H1 (cell line): ENCODE measurements around the gene PNPLA1. TPM values are rescaled to one million over a fixed set of nuclear protein-coding genes. Genes with fewer than 3 reads are reported as not detected.

ENCODE experiments used
- CTCF ChIA-PET: fragments of 300-600 bp; sonication (Branson Sonifier 250); formaldehyde crosslinking; loops from one replicate; lab custom pipeline; 2021; ENCODE audit not compliant: partially characterized antibody; lab: Charles Lee
- POLR2A ChIA-PET: fragments of 300-600 bp; sonication (Branson Sonifier 250); formaldehyde crosslinking; loops from one replicate; lab custom pipeline; 2021; ENCODE audit warnings: inconsistent platforms; ENCODE audit not compliant: partially characterized antibody; lab: Charles Lee
- DNase-seq, 2 experiments: peaks; one replicate each; pipeline versions ENCODE4 v3.0.0 to v3.0.0-alpha.2; 2010 to 2022; ENCODE audit warnings: low spot score in 2 of 2, low read depth in 1 of 2, mixed read lengths in 1 of 2
- FAIRE-seq: peaks from 2 replicates; lab custom pipeline; 2011; peaks lifted over from hg19 to GRCh38; lab: Jason Lieb, UNC
- H2AFZ ChIP-seq: 2 replicates; pipeline ENCODE4 v1.8.1; 2012; ENCODE audit warnings: low read length, inconsistent platforms
- H2AK5ac ChIP-seq: 2 replicates; pipeline ENCODE4 v1.6.1; 2013; ENCODE audit warnings: low read depth, low read length
- H2BK120ac ChIP-seq: replicated peaks from 2 replicates; pipeline ENCODE3; 2013; ENCODE audit warnings: low read depth, low read length, inconsistent platforms
- H2BK12ac ChIP-seq: 2 replicates; pipeline ENCODE4 v1.6.1; 2013; ENCODE audit warnings: low read depth, low read length
- H2BK15ac ChIP-seq: 2 replicates; pipeline ENCODE4 v1.6.1; 2013; ENCODE audit warnings: low read length
- H2BK20ac ChIP-seq: 2 replicates; pipeline ENCODE4 v1.6.1; 2013; ENCODE audit warnings: low read length
- H2BK5ac ChIP-seq: 2 replicates; pipeline ENCODE4 v1.6.1; 2013; ENCODE audit warnings: low read depth, low read length
- H3K14ac ChIP-seq: 2 replicates; pipeline ENCODE4 v1.6.1; 2013; ENCODE audit warnings: inconsistent platforms; ENCODE audit not compliant: insufficient read length
- H3K18ac ChIP-seq: 2 replicates; pipeline ENCODE4 v1.6.1; 2013; ENCODE audit warnings: low read length; ENCODE audit errors: extremely low read depth
- H3K23ac ChIP-seq: 2 replicates; pipeline ENCODE4 v1.6.1; 2013; ENCODE audit warnings: inconsistent platforms; ENCODE audit not compliant: insufficient read length
- H3K23me2 ChIP-seq: 2 replicates; pipeline ENCODE4 v1.6.1; 2013; ENCODE audit warnings: low read depth, low read length
- H3K27ac ChIP-seq: 2 replicates; pipeline ENCODE4 v1.6.1; 2011; ENCODE audit warnings: low read depth, low read length, inconsistent platforms
- H3K27me3 ChIP-seq, 4 experiments: replicated peaks in 1 of 4; 1 replicate in 1 of 4; 2 replicates in 3 of 4; pipeline versions ENCODE4 v1.6.1 to v1.8.1; 2011 to 2013; ENCODE audit warnings: low read length in 3 of 4, mild to moderate bottlenecking in 3 of 4, inconsistent platforms in 2 of 4, mixed read lengths in 2 of 4, moderate library complexity in 1 of 4; ENCODE audit not compliant: control insufficient read depth in 3 of 4, insufficient read depth in 3 of 4; ENCODE audit errors: extremely low read depth in 1 of 4
- H3K36me3 ChIP-seq, 4 experiments: 2 replicates each; pipeline versions ENCODE4 v1.6.1 to v1.8.1; 2011 to 2013; ENCODE audit warnings: mild to moderate bottlenecking in 4 of 4, low read length in 3 of 4, moderate library complexity in 2 of 4, control low read depth in 1 of 4, inconsistent platforms in 1 of 4; ENCODE audit not compliant: insufficient read depth in 4 of 4, control insufficient read depth in 2 of 4
- H3K4ac ChIP-seq: replicated peaks from 2 replicates; pipeline ENCODE3; 2013; ENCODE audit warnings: low read length, low read depth, mixed read lengths, inconsistent platforms; ENCODE audit not compliant: insufficient read length
- H3K4me1 ChIP-seq, 4 experiments: replicated peaks in 1 of 4; 1 replicate in 1 of 4; 2 replicates in 3 of 4; pipeline versions ENCODE4 v1.6.1 to v1.8.1; 2011 to 2013; ENCODE audit warnings: low read length in 3 of 4, inconsistent platforms in 2 of 4, mixed read lengths in 1 of 4; ENCODE audit not compliant: insufficient read depth in 4 of 4, control insufficient read depth in 3 of 4
- H3K4me2 ChIP-seq, 2 experiments: 2 replicates each; pipeline versions ENCODE4 v1.6.1 to v1.8.1; 2011 to 2013; ENCODE audit warnings: low read depth in 2 of 2, low read length in 2 of 2, control low read depth in 1 of 2, inconsistent platforms in 1 of 2, mild to moderate bottlenecking in 1 of 2; ENCODE audit not compliant: insufficient read depth in 1 of 2
- H3K4me3 ChIP-seq, 4 experiments: fragments of 200-600, 300-600 bp in 1 of 4; sonication (generic), shearing (Covaris generic), sonication (Bioruptor Twin) in 1 of 4; 2 replicates each; pipeline versions ENCODE4 v1.5.1 to v1.8.1; 2011 to 2016; ENCODE audit warnings: low read length in 4 of 4, low read depth in 3 of 4, control low read depth in 2 of 4, inconsistent platforms in 2 of 4, mild to moderate bottlenecking in 2 of 4, mixed read lengths in 1 of 4, moderate library complexity in 1 of 4; ENCODE audit not compliant: insufficient read depth in 2 of 4; ENCODE audit errors: extremely low read depth in 1 of 4
- H3K56ac ChIP-seq: replicated peaks from 2 replicates; pipeline ENCODE3; 2013; ENCODE audit warnings: low read depth, mild to moderate bottlenecking, mixed read lengths, low read length, inconsistent platforms; ENCODE audit not compliant: insufficient read length
- H3K79me1 ChIP-seq: 2 replicates; pipeline ENCODE4 v1.6.1; 2013; ENCODE audit warnings: low read depth, low read length, control low read depth
- H3K79me2 ChIP-seq, 2 experiments: 2 replicates each; pipeline versions ENCODE4 v1.6.1 to v1.8.1; 2012 to 2013; ENCODE audit warnings: low read length in 2 of 2, mild to moderate bottlenecking in 2 of 2, inconsistent platforms in 1 of 2; ENCODE audit not compliant: insufficient read depth in 2 of 2, control insufficient read depth in 1 of 2
- H3K9ac ChIP-seq, 4 experiments: replicated peaks in 1 of 4; 1 replicate in 1 of 4; 2 replicates in 3 of 4; pipeline versions ENCODE4 v1.6.1 to v1.8.1; 2011 to 2013; ENCODE audit warnings: low read depth in 3 of 4, low read length in 3 of 4, control low read depth in 2 of 4, mild to moderate bottlenecking in 2 of 4, moderate library complexity in 2 of 4, inconsistent platforms in 1 of 4; ENCODE audit errors: extremely low read depth in 1 of 4
- H3K9me3 ChIP-seq, 2 experiments: 2 replicates each; pipeline versions ENCODE4 v1.6.1 to v1.8.1; 2012 to 2013; ENCODE audit warnings: mild to moderate bottlenecking in 2 of 2, moderate library complexity in 2 of 2, control low read depth in 1 of 2, inconsistent platforms in 1 of 2, low read depth in 1 of 2, low read length in 1 of 2, mixed read lengths in 1 of 2; ENCODE audit not compliant: insufficient read depth in 2 of 2
- H4K20me1 ChIP-seq, 2 experiments: replicated peaks in 1 of 2; 2 replicates each; pipeline versions ENCODE3 to v1.8.1; 2011 to 2013; ENCODE audit warnings: inconsistent platforms in 2 of 2, low read length in 2 of 2, mild to moderate bottlenecking in 1 of 2; ENCODE audit not compliant: insufficient read depth in 2 of 2, control insufficient read depth in 1 of 2
- H4K5ac ChIP-seq: 2 replicates; pipeline ENCODE4 v1.6.1; 2013; ENCODE audit warnings: low read length, low read depth, mixed read lengths, inconsistent platforms; ENCODE audit not compliant: insufficient read length
- H4K8ac ChIP-seq: 2 replicates; pipeline ENCODE4 v1.8.0; 2013; ENCODE audit warnings: mild to moderate bottlenecking, moderate library complexity, low read length, inconsistent platforms; ENCODE audit not compliant: insufficient read depth; ENCODE audit errors: extremely low read depth
- H4K91ac ChIP-seq: replicated peaks from 2 replicates; pipeline ENCODE3; 2013; ENCODE audit warnings: low read length, mixed read lengths, inconsistent platforms; ENCODE audit not compliant: insufficient read length
- BRCA1 ChIP-seq: IDR thresholded peaks from 2 replicates; pipeline ENCODE4 v1.6.1; 2012; ENCODE audit warnings: low read depth, low read length, improper control_type of control experiment
- WGBS, 2 experiments: shearing (Covaris generic) in 1 of 2; methylation state at CpG; one replicate each; pipeline versions ENCODE4 v1.1.6 to v1.1.7; 2013 to 2015; ENCODE audit warnings: low lambda C conversion rate in 2 of 2, mixed read lengths in 2 of 2, inconsistent platforms in 1 of 2, low coverage in 1 of 2, missing lambda C conversion rate in 1 of 2; ENCODE audit not compliant: insufficient replicate concordance in 2 of 2, insufficient coverage in 1 of 2, insufficient read length in 1 of 2; ENCODE audit errors: extremely low coverage in 1 of 2, missing lambda C conversion rate in 1 of 2; 5-methylcytosine and 5-hydroxymethylcytosine counted together
- polyA plus RNA-seq, 7 experiments: library from polyadenylated mRNA; depleted of rRNA in 3 of 7; stranded (reverse) in 5 of 7; unstranded in 2 of 7; fragments of >200 nt in 5 of 7; fragments of 200-250 nt in 2 of 7; gene quantifications; 1 replicate in 5 of 7; 2 replicates in 1 of 7; 4 replicates in 1 of 7; pipeline versions ENCODE4 v1.2.1 to v1.2.3, GENCODE V29; 2011 to 2013; ENCODE audit warnings: missing spikeins in 2 of 7, mixed read lengths in 2 of 7
- total RNA-seq: library from RNA; stranded (reverse); fragmentation: NEBNext Ultra II Directional; extraction: Animal tissue kit (Norgen Biotek cat#: 25700); gene quantifications from 2 replicates; pipeline ENCODE4 v1.2.1, GENCODE V29; 2021

The PNPLA1 gene
- total and polyA plus RNA-seq, 2 of the 8 experiments (the other 6 are each of a cell fraction or from before 2014, with no cell fraction given): not detected

DNA sequence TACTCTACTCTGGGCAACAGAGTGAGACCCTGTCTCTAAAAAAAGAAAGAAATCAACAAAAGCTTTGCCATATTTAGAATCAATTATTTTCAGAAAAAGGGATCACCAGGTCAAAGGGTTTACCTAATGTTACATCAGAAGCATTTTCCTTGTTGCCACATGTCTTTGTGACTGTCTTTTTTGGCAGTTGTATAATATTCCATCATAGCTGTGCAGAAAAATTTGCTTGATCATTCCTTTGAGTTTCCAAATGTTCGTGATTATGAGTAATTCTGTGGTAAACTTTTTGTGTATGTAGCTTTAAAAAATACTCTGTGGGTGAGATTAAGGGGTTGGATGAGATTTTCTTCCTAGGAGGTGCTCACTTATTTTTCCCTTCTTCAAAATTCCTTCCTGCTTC lies 26.4 kb downstream of the PNPLA1 start:
- Histone ChIP-seq H3K4me3 (no peak overlapping the region), H2BK20ac (no peak overlapping the region), H3K79me1 (no peaks in the 10 kb centered on the region), H3K23ac (no peak overlapping the region), H3K27ac (no peak overlapping the region), H2BK15ac (no peak overlapping the region), H3K4ac (no peak overlapping the region), H3K14ac (no peak overlapping the region), H2BK5ac (no peak overlapping the region), H4K91ac (no peak overlapping the region), H3K27me3 (no peaks in the 10 kb centered on the region), H3K9me3 (no peaks in the 10 kb centered on the region), H3K9ac (no peak overlapping the region), H3K56ac (no peak overlapping the region), H3K18ac (no peak overlapping the region), H2AFZ (no peak overlapping the region), H3K4me2 (no peak overlapping the region), H4K5ac (no peak overlapping the region), H3K23me2 (no peaks in the 10 kb centered on the region), H3K36me3 (no peaks in the 10 kb centered on the region), H3K79me2 (no peaks in the 10 kb centered on the region), H2BK120ac (no peak overlapping the region), H4K20me1 (no peaks in the 10 kb centered on the region), H3K4me1 (peaks cover 0 to 1% (median 0%) of the 10 kb centered on the region in 4 experiments; a peak in 1 of 7 replicates), H2BK12ac (no peak overlapping the region), H4K8ac (no peak overlapping the region), H2AK5ac (no peak overlapping the region)
- TF ChIP-seq BRCA1: no peak
- POLR2A ChIA-PET: interaction anchor here (1.6 kb wide), 1 partner anchor 28 kb away, joined by 4 read pairs; no protein-coding TSS in a partner anchor
- no peak for FAIRE-seq
- CTCF ChIA-PET: interaction anchor here (0.6 to 1.5 kb wide), 7 partner anchors 11 to 782 kb away, joined by 3 to 6 read pairs (median 3); no protein-coding TSS in a partner anchor
- 77% methylated on average over 1 of the region's 1 CpG; no CpG with 5 or more reads in 1 of the 2 experiments for WGBS, 2 experiments
- no peak for DNase-seq
